HepG2 (cell line): ENCODE measurements around the gene SLC25A47. TPM values are rescaled to one million over a fixed set of nuclear protein-coding genes. Genes with fewer than 3 reads are reported as not detected.

Experiments
- CEBPB ChIP-seq: IDR thresholded peaks from 2 replicates; pipeline ENCODE4 v1.6.1; 2011; ENCODE audit warnings: low read depth, low read length, improper control_type of control experiment, borderline replicate concordance
- CHD2 ChIP-seq: IDR thresholded peaks from 2 replicates; pipeline ENCODE4 v1.6.1; 2011; ENCODE audit warnings: low read depth, low read length, improper control_type of control experiment
- DPF2 ChIP-seq: sonication (generic); formaldehyde crosslinking; IDR thresholded peaks from 2 replicates; pipeline ENCODE4 v1.4.0; 2020; ENCODE audit warnings: mild to moderate bottlenecking, low read depth, missing genetic modification reagents, borderline replicate concordance
- E2F5 ChIP-seq: sonication (generic); formaldehyde crosslinking; conservative IDR thresholded peaks from 2 replicates; pipeline ENCODE4 v1.4.0; 2020; ENCODE audit warnings: missing genetic modification reagents
- IRF2 ChIP-seq: IDR thresholded peaks from 2 replicates; pipeline ENCODE4 v1.6.1; 2018; ENCODE audit warnings: missing genetic modification reagents, missing compliant biosample characterization
- ISL2 ChIP-seq: sonication (generic); formaldehyde crosslinking; IDR thresholded peaks from 2 replicates; pipeline ENCODE4 v1.5.0; 2020; ENCODE audit warnings: missing genetic modification reagents
- JARID2 ChIP-seq: sonication (generic); formaldehyde crosslinking; IDR thresholded peaks from 2 replicates; pipeline ENCODE4 v1.8.1; 2023; ENCODE audit warnings: missing genetic modification reagents, inconsistent platforms; ENCODE audit not compliant: insufficient replicate concordance
- SALL2 ChIP-seq: sonication (generic); formaldehyde crosslinking; IDR thresholded peaks from 2 replicates; pipeline ENCODE4 v1.8.1; 2023; ENCODE audit warnings: mild to moderate bottlenecking, missing genetic modification reagents, inconsistent platforms
- SIN3B ChIP-seq: fragments of 150-350 bp; IDR thresholded peaks from 2 replicates; pipeline ENCODE4 v1.6.1; 2014; ENCODE audit warnings: low read length
- SMARCE1 ChIP-seq: fragments of 450-650 bp; IDR thresholded peaks from 2 replicates; pipeline ENCODE4 v1.6.1; 2017; ENCODE audit warnings: borderline replicate concordance
- THAP11 ChIP-seq: IDR thresholded peaks from 2 replicates; pipeline ENCODE4 v1.6.1; 2016; ENCODE audit warnings: missing biosample characterization, missing genetic modification reagents
- TOPORS ChIP-seq: sonication (generic); formaldehyde crosslinking; IDR thresholded peaks from 2 replicates; pipeline ENCODE4 v1.8.0; 2023; ENCODE audit warnings: mild to moderate bottlenecking, missing genetic modification reagents
- YEATS2 ChIP-seq: sonication (generic); formaldehyde crosslinking; IDR thresholded peaks from 2 replicates; pipeline ENCODE4 v1.4.0; 2020; ENCODE audit warnings: missing genetic modification reagents, borderline replicate concordance
- ZBTB33 ChIP-seq: sonication (generic); formaldehyde crosslinking; IDR thresholded peaks from 2 replicates; pipeline ENCODE4 v1.4.0; 2020; ENCODE audit warnings: missing genetic modification reagents
- ZBTB37 ChIP-seq: sonication (generic); formaldehyde crosslinking; IDR thresholded peaks from 2 replicates; pipeline ENCODE4 v1.4.0; 2020; ENCODE audit warnings: mild to moderate bottlenecking, missing genetic modification reagents
- ZBTB38 ChIP-seq: sonication (generic); formaldehyde crosslinking; IDR thresholded peaks from 2 replicates; pipeline ENCODE4 v1.5.1; 2020; ENCODE audit warnings: mild to moderate bottlenecking, missing genetic modification reagents
- ZFP41 ChIP-seq: sonication (generic); formaldehyde crosslinking; IDR thresholded peaks from 2 replicates; pipeline ENCODE4 v1.4.0; 2020; ENCODE audit warnings: mild to moderate bottlenecking, missing genetic modification reagents, borderline replicate concordance
- ZNF3 ChIP-seq: IDR thresholded peaks from 2 replicates; pipeline ENCODE4 v1.7.0; 2017; ENCODE audit warnings: inconsistent platforms
- ZNF547 ChIP-seq: sonication (generic); formaldehyde crosslinking; IDR thresholded peaks from 2 replicates; pipeline ENCODE4 v1.5.1; 2020; ENCODE audit warnings: mild to moderate bottlenecking, missing genetic modification reagents
- ZNF556 ChIP-seq: sonication (generic); formaldehyde crosslinking; IDR thresholded peaks from 2 replicates; pipeline ENCODE4 v1.4.0; 2020; ENCODE audit warnings: mild to moderate bottlenecking, missing genetic modification reagents, borderline replicate concordance
- polyA plus RNA-seq, 8 experiments: library from polyadenylated mRNA; depleted of rRNA in 3 of 8; stranded (reverse) in 7 of 8; unstranded in 1 of 8; fragments of >200 nt; fragmentation: Illumina TruSeq in 4 of 8; extraction: Trizol in 4 of 8; gene quantifications; 2 replicates each; pipeline versions ENCODE4 v1.2.1 to v1.2.3, GENCODE V29; 2011 to 2016; ENCODE audit warnings: low read depth in 4 of 8, missing spikeins in 1 of 8, mixed read lengths in 1 of 8; ENCODE audit not compliant: insufficient read depth in 1 of 8
- total RNA-seq, 5 experiments: library from RNA; depleted of rRNA; stranded (reverse); fragments of >200 nt; fragmentation: Illumina TruSeq; extraction: Trizol; gene quantifications; 2 replicates each; pipeline ENCODE4 v1.2.3, GENCODE V29; 2016; ENCODE audit warnings: low read depth in 1 of 5
- TF ChIP-seq, protein P1 (sequence below): sonication (generic); formaldehyde crosslinking; IDR thresholded peaks from 2 replicates; pipeline ENCODE4 v1.4.0; 2020; ENCODE audit warnings: mild to moderate bottlenecking, missing genetic modification reagents
- TF ChIP-seq, protein P2 (sequence below): sonication (generic); formaldehyde crosslinking; IDR thresholded peaks from 2 replicates; pipeline ENCODE4 v1.8.0; 2022; ENCODE audit warnings: missing genetic modification reagents, mild to moderate bottlenecking, inconsistent platforms, borderline replicate concordance

The SLC25A47 gene
- total and polyA plus RNA-seq, 2 of the 13 experiments (the other 11 are each of a cell fraction or from before 2014, with no cell fraction given) = 1.0 to 1.7 TPM

GRCh38 chr14:100306101-100306997 lies 16.8 kb upstream of the SLC25A47 start, which contains the start of gene SLC25A29 (continued):
- no peak for TF ChIP-seq ZNF3 (CRISPR knock-in tag)
- TF ChIP-seq ZBTB33 (CRISPR knock-in tag) = no peak
- no peak; the same call in 1 of the 2 replicates for TF ChIP-seq E2F5 (CRISPR knock-in tag)
- peak; percentile 12; the same call in 1 of the 2 replicates for TF ChIP-seq ISL2 (CRISPR knock-in tag)
- TF ChIP-seq THAP11 (CRISPR knock-in tag) = no peak
- peak; percentile 55; the same call in 1 of the 2 replicates for TF ChIP-seq CEBPB
- TF ChIP-seq TOPORS (CRISPR knock-in tag) = no peak
- TF ChIP-seq CHD2 = no peak
- no peak for TF ChIP-seq ZNF556 (CRISPR knock-in tag)
- TF ChIP-seq DPF2 (CRISPR knock-in tag) = no peak
- TF ChIP-seq, protein P1, sequence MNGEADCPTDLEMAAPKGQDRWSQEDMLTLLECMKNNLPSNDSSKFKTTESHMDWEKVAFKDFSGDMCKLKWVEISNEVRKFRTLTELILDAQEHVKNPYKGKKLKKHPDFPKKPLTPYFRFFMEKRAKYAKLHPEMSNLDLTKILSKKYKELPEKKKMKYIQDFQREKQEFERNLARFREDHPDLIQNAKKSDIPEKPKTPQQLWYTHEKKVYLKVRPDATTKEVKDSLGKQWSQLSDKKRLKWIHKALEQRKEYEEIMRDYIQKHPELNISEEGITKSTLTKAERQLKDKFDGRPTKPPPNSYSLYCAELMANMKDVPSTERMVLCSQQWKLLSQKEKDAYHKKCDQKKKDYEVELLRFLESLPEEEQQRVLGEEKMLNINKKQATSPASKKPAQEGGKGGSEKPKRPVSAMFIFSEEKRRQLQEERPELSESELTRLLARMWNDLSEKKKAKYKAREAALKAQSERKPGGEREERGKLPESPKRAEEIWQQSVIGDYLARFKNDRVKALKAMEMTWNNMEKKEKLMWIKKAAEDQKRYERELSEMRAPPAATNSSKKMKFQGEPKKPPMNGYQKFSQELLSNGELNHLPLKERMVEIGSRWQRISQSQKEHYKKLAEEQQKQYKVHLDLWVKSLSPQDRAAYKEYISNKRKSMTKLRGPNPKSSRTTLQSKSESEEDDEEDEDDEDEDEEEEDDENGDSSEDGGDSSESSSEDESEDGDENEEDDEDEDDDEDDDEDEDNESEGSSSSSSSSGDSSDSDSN (CRISPR knock-in tag) = peak; percentile 20; the same call in 1 of the 2 replicates
- TF ChIP-seq ZNF547 (CRISPR knock-in tag) = peak; percentile 4; the same call in 1 of the 2 replicates
- no peak for TF ChIP-seq YEATS2 (CRISPR knock-in tag)
- no peak for TF ChIP-seq SMARCE1
- no peak; the same call in 1 of the 2 replicates for TF ChIP-seq SALL2
- no peak for TF ChIP-seq ZFP41 (CRISPR knock-in tag)
- TF ChIP-seq, protein P2, sequence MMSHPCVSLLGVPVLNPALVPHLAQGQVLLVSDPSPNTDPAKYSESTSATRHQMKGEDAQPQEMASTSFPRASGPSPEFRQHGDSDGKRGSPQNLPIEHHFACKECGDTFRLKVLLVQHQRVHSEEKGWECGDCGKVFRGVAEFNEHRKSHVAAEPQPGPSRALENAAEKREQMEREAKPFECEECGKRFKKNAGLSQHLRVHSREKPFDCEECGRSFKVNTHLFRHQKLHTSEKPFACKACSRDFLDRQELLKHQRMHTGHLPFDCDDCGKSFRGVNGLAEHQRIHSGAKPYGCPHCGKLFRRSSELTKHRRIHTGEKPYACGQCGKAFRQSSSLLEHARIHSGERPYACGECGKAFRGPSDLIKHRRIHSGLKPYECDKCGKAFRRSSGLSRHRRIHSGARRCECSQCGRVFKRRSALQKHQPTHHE = no peak
- TF ChIP-seq ZBTB38 (CRISPR knock-in tag) = no peak
- TF ChIP-seq IRF2 (CRISPR knock-in tag) = no peak
- TF ChIP-seq ZBTB37 (CRISPR knock-in tag) = no peak
- TF ChIP-seq SIN3B = no peak
- no peak for TF ChIP-seq JARID2 (CRISPR knock-in tag)
